Dedifferentiated amniotic fluid mesenchymal stem cell (primary cell): ENCODE measurements around the gene CASP1.
A peak's percentile ranks its signal among the peaks of the same experiment; 100 is the strongest.
"Not testable (repeated sequence)": the region's sequence is repeated elsewhere in the genome, so short reads cannot be mapped to it uniquely, and the experiment has no call there.

Experiments
- DNase-seq: peaks from one replicate; pipeline ENCODE4 v3.0.0-alpha.2; 2016; ENCODE audit errors: extremely low spot score

Gene CASP1

DNA sequence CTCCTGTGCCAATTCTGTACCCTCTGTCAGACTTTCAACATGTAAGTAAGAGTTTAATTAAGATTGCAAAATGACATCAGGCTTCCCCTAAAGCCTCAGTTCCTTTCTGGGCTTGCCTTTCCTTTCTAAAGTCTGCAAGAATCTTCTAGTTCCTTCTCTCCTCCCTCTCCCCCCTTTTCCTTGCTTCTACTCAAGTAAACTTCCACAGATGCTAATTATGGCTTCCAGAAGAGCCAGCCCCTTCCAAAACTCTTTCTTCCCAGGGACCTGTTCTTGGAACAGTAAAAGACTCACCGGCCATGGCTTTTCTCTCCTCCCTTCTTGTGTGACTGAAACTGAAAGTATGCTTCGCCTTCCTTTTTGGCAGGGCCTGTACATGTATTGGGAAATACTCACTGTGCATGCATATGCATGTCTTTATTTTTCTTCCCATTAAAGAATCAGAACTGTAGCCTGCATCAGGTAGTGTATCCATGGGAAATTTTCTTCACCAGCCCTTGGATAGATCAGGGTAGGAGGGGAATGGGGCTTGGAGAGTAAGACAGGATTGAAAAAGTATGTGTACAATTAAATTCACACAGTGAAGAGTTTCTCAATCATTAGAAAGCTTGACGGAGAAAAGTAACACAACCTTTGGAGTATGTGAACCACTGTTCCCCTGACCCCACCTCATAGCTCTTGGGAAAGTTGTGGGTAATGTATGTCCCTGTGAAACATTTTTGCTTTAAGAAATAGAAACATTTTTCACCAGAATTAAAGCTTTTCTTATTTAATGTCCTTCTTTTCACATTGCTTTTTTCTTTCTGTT is at the start of gene CASP1:
Gene CASP1 (minus strand): TSS at position 332 of the 808 bp plus-strand sequence. CDS start 31 bp downstream, at position 301.
- DNase-seq, result peak; percentile 71

DNA sequence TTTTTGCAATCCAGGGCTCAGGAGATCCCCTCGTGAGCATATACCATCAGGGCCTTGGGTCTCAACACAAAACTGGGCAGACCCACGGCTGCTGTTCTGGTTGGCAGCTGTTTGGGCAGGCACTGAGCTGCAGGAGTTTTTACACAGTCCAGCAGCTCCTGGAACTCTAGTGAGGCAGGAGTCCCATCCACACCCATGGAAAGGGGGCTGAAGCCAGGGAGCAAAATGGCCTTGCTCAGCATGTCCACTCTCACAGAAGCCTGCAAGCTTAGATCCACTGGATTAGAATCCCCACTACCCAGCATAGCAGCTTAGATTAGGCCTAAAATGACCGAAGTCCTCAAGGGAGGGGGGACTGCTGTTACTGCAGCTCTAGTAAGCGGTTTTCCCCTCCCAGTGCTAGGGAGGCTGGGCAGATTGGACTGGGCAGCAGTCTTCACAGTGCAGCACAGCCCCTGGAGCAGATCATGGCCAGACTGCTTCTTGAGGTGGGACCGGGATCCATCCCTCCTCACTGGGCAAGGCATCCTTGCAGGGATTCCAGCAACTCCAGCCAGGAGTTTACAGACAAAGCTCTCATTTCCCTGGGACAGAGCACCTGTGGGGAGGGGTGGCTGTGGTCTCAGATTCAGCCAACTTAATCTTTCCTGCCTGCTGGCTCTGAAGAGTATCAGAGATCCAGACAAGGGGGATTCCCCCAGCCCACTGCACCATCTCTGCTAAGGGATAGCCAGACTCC is 46.6 kb upstream of the CASP1 start:
- DNase-seq, result no peak

DNA sequence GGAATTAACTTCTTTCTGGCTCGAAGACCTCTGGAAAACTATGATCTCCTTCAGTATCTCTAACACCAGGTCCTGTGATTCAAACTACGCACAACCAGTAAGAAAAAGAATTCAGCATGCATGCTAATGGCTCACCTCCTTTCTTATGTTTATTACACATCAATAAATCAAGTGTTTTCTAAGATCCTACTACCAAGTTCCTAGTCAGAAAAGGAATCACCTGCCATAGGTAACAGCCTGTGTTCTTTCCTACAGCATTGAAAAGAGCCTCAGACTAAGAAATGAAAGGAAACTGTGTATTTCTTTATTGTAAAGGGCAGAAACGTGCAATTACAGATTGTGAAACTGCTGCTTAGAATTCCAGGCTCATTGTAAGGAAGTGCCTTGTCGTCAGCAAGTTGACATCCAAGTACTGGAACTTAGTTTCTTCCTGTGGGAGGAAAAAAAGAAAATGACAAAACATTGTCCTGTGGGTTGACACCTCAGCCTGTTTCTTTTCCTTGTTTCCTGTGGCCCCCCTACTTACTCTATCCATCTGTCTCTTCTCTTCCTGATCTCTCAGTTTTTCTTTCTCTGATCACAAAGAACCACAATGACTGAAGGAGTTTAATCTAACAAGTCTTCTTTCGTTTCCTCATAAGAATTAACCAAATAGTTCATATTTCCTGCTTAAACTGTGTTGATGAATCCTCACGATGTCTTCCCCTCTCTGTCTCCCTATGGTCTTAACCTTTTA is 45.4 kb upstream of the CASP1 start:
- DNase-seq, result not testable (repeated sequence)

DNA sequence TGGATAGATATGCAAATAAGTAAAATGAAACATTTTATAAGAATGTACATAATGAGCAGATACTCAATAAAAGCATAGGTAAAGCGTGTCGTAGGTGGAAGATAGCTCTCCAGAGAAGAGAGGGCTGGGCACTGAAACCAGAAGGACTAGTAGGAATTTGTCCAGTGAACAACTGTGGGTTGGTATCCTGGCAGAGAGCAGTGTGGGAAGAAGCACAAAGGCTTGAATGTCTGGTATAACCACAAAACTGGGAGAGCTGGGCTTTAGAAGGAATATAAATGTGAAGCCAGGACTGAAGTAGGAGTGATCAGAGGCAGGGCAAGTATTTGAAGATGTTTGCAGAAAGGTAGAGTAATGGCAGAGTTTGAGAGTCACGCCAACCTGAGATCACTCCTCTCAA is 43.3 kb upstream of the CASP1 start:
- DNase-seq, result no peak

DNA sequence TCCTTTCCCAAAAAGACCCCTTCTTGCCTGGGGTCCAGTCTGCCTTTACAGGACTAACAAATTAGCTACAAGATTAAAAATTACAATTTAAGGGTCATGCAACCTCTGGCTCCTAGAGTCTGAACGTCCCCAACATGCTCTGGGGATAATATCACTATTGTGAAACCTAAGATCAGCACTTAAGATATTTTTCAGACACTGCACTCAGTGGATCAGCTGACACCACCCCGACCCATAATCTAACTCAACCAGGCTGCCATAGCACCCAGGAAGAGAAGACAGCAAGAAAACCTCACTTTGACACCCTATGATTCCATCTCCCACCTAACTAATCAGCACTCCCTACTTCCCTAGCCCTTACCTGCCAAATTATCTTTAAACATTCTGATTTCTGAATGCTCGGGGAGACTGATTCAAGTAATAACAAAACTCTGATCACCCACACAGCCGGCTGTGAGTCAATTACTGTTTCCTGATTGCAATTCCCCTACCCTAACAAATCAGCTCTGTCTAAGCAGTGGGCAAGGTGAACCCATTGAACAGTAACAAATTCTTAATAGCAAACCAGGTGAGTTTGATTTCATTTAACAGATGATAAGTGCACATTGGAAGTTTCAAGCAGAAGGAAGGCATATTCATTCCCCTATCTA is 42.3 kb upstream of the CASP1 start:
- not testable (repeated sequence) for DNase-seq

DNA sequence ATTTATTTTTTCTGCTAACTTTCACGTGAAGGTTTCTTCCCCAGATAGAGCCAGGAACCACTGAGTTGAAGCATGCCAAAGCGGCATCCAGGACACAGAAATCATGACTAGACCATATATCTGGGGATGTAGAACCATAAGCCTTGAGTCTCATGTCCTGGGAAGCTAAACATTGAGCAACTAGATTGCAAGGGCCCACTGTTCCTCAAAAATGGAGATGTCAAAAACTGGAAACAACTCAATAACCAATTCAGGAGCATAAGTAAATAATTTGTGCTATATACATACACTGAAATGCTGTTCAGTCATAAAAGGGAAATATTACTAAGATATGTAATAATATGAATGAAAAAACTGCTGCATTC is 39.2 kb upstream of the CASP1 start:
- no peak for DNase-seq

DNA sequence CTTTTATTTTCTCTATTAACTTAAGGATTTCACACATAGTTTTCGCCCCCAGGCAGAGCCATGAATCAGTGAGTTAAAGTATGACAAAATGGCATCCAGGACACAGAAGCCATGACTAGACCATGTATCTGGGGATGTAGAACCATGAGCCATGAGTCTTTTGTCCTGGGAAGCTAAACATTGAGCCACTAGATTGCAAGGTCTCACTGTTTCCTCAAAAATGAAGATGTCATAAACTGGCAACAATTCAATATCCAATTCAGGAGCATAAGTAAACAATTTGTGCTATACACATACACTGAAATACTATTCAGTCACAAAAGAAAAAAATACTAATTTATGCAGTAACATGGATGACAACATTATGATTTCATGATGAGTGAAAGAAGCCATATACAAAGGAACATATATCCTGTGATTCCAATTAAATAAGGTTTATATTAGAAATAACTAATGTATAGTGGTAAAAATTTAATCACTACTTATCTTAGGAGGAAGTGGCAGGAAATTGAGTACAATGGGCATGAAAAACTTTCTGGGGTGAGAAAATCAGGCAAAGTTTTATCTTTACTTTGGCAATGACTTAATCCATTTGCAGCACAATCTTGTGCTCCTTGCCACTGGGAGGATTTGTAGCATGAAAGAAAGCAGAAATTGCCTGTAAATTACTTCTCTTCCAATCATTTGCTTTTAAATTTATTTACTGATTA is 38.7 kb upstream of the CASP1 start:
- no peak for DNase-seq

DNA sequence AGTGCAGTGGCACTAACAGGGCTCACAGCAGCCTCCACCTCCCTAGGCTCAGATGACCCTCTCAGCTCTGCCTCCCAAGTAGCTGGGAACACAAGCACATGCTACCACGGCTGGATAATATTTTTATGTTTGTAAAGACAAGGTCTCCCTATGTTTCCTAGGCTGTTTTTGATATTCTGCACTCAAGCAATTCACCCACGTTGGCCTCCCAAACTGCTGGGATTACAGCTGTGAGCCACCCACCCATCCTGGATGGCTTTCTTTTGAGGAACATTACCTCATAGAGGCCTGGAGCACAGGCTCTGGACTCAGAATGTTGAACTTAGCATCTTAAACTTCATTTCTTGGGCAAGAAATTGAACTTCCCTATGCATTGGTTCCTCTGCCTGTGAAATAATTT is 37.1 kb upstream of the CASP1 start:
- not testable (repeated sequence) for DNase-seq

DNA sequence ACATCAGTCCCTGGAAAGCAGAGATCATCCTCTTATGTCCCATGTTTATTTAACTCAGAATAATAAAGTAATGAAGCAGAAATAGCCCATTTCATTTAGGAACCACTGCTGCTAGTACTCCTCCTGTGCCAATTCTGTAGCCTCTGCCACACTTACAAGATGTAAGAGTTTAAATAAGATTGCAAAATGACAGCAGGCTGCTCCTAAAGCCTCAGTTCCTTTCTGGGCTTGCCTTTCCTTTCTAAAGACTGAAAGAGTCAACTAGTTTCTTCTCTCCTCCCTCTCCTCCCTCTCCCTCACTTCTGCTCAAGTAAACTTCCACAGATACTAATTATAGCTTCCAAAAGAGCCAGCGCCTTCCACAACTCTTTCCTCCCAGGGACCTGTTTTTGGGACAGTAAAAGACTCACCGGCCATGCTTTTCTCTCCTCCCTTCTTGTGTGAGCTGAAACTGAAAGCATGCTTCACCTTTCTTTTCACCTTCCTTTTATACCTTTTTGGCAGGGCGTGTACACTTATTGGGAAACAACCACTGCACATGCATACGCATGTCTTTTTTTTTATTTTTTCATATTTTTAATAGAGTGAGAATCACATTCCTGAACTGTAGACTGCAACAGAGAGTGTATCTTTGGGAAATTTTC is 36.3 kb upstream of the CASP1 start:
- no peak for DNase-seq

DNA sequence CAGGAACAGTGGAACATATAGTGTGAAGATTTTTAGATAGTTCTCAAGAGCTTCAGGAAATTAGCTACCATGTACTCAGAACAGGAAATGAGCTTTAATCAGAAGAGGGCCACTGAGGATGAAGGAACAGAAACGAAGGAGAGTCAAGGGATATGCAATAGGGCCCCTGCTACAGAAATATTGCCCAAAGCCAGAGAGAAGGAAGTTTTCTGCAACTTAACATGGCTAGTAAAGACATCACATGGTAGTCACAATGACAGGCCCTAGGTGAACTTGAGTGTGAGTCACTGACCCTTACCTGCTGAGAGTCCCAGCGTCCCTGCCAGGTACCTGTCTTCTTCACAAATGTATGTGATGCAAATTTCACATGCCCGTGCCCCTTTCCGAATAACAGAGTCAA is 35.4 kb upstream of the CASP1 start:
- no peak for DNase-seq

DNA sequence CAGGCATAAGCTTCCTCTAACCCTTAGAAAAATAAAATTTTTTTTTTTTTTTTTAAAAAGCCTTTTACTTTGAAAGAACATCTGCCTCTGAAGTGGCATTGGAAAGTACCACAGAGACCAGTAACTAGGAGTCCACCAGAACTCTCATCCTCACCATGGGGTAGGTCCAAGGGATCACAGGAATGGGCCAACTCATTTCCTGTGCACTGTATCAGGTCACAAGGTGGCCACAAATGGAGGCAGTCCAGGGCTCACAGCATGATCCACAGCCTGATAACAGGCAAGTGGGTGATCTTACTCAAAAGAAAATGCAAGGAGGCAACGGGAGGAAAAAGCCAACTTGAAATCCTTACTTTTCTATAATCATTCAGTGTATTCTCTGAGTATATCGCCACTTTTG is 34.8 kb upstream of the CASP1 start:
- not testable (repeated sequence) for DNase-seq

DNA sequence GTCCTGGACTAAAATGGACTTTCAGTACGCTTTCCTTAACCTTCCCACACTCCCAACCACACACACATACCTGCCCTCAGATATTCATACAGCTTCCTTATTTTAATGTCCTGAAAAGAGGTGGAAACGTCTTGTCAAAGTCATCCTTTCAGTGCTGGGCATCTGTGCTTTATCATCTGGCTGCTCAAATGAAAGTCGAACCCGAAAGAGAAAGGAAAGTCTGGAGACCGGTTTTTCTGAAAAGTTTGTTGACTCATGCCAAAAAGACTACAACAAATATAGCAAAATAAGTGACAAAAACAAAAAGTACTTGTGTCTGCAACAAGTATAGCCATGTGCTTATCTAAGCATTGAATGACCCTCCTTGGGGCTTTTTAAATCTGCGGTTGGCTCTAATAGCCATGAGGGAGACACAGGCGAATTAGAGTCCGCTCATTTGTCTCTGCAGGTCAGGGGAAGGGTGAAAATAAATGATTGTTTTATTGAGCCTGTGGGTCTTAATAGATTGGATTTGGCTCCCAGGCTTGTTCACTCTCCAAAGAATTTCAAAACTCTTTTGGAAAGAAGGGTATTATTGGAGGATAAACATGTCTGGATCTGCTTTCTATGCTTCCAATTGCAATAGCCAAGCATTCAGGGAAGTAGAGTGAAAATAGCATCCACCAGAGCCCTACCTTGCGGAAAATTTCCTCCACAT is 28.4 kb upstream of the CASP1 start:
- not testable (repeated sequence) for DNase-seq

DNA sequence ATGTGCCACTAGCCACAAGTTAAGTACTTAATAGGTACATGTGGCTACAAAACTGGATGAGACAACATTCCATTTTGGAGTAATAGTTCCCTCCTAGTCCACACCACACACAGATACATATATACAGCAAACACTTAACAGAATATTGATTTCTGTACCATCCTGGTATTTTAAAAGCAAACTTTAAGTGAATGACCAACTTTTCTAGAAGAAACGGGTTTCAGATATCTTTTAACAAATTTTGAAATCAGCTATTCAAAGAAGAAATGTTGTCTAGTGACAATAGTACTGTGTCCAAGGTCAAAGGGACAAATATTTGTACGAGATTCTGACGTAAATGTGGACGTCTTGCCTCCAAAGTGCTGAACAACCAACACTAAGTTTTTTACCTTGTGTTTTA is 22.5 kb upstream of the CASP1 start:
- DNase-seq, result no peak

DNA sequence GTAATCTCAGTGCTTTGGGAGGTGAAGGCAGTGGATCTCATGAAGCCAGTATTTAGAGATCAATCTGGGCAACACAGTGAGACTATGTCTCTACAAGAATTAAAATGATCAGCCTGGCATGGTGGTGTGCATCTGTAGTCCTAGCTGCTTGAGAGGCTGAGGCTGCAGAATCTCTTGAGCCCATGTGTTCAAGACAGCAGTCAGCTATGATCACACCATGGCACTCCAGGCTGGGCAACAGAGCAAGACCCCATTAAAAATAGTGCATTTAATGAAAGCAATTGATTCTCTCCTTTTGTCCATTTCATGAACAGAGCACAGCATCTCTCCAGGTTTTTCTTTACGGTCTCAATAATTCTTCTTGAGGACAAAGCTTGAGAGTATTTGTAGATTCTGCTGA is 21.5 kb upstream of the CASP1 start:
- no peak for DNase-seq

DNA sequence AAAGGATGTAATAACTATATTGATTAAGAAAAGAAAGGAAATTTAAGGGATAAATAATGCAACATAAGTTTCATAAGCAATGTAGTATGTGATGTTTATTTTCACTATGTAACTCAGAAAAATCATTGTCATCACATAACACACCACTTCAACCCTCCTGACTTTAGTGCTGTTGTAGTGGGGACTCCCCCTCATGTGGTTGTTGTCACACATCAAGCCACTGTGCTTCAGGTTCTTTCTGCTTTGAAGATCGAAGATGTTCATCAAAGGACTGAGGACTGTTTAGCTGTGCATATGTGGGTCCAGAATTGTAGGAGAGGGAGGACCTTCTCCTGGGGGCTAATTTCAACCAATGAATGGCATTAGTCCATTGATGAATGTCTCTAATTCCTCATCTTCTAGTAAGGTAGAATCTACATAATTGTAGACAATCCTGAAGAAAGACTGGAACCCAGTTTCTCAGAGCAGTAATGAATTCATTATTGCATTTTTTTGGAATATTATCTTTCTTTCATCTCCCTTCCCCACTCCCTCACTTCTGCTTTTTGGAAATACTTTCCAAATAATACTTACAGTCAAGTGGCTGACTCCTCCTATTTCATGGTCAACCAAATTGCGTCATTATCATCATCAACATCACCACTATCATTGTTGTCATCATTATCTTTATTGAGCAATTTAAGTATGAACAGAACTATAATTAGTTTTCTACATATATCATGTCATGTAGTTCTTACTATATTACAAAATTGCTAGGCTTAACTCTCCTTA is 20.0 kb upstream of the CASP1 start:
- no peak for DNase-seq

DNA sequence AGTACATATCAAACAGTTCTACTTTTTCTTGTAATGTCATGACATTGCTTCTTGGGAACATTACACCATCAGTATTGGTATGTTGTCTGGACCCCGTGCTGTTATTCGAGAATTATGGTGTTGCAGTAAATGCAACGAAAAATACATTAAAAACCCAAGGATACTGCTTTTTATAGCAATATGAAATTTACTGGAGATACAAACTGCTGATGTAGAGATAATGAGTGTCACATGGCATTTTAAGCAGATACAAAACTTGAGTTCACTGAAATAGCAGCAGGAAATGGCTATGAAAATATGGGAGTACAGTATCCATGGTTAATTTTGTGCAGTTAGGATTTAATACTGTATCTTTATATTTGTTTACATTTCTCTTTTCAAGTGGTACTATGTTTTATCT is 17.5 kb upstream of the CASP1 start:
- DNase-seq, result no peak

DNA sequence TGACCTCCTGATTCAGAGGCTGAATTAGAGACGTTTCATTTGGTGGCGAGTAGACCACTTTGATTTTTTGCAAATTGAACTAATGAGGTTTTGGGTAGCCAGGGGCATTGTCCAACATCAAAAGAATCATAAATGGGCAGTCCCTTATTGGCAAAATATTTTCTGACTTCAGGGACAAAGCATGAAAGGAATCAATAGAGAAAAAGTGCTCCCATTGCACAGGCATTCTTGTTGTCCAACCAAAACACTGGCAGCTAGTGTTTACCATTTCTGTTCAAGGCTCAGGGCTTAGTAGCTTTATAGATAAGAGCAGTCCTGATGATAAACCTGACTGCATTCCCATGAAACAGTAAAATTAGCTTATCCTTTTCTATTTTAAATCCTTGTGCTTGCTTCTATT is 16.6 kb upstream of the CASP1 start:
- no peak for DNase-seq

DNA sequence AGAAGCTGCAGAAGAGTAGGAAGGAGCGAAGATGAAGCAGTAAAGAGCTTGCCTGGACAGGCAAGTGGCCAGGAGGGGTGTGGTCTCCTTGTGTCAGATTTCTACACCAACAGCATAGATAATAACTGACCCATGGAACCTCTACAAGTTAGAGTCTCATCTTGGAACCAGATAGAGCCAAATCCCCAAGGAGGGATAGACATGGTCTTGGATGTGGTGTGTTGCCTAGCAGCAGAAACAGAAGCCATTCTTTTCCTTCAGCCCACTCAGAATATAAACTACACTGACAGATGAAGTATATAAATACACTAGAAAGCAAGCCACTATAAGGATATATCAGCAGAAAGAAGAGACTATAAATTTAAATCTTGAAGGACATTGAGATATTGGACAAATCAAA is 14.5 kb upstream of the CASP1 start:
- DNase-seq, result no peak

DNA sequence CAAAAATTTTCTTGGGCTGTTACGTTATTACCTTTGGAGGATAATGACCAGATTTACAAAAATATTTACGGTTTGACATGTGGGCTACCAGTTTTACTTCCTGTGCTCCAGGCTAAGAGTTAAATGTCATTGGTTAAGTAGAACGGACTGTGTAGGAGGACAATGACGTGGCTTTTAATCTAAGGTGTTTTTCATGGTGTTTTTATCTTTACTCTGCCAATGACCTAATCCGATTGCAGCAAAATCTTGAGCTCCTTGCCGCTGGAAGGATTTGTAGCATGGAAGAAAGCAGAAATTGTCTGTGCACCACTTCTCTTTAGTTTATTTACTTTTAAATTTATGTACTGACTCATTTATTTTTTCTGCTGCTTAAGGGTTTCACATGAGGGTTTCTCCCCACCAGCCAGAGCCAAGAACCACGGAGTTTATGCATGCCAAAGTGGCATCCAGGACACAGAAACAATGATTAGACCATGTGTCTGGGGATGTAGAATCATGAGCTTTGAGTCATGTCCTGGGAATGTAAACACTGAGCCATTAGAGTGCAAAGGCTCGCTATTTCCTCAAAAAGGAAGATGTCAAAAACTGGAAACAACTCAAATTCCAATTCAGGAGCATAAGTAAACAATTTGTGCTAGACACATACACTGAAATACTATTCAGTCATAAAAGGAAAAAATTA is 12.1 kb upstream of the CASP1 start:
- DNase-seq, result peak; percentile 98
